ENCODE data around the gene MARK1. TPM values are rescaled to one million over a fixed set of nuclear protein-coding genes. Genes with fewer than 3 reads are reported as not detected.

The MARK1 gene
- total and polyA plus RNA-seq, 2 of the 13 experiments (the other 11 are each of a cell fraction or from before 2014, with no cell fraction given) = not detected

- TF ChIP-seq ZNF790 (CRISPR knock-in tag; IDR thresholded peaks at IDR 0.05; ENCODE audit: borderline replicate concordance) (no peak), TEF (CRISPR knock-in tag; IDR thresholded peaks at IDR 0.05) (no peak), ZNF670 (CRISPR knock-in tag; IDR thresholded peaks at IDR 0.05; ENCODE audit: borderline replicate concordance) (peak; percentile 80; the same call in 1 of the 2 replicates), NCOA2 (CRISPR knock-in tag; IDR thresholded peaks at IDR 0.05) (peak; percentile 39; the same call in 1 of the 2 replicates), GABPB1 (CRISPR knock-in tag; IDR thresholded peaks at IDR 0.05) (peak; percentile 85), ZNF441 (CRISPR knock-in tag; IDR thresholded peaks at IDR 0.05; ENCODE audit: borderline replicate concordance) (peak; percentile 89), ZNF570 (CRISPR knock-in tag; IDR thresholded peaks at IDR 0.05; ENCODE audit: borderline replicate concordance) (no peak), ZFX (CRISPR knock-in tag; IDR thresholded peaks at IDR 0.05; ENCODE audit: low read depth) (peak; percentile 84), ZNF451 (CRISPR knock-in tag; IDR thresholded peaks at IDR 0.05) (peak; percentile 60; the same call in 1 of the 2 replicates), SIX1 (CRISPR knock-in tag; IDR thresholded peaks at IDR 0.05; ENCODE audit: borderline replicate concordance) (0 out of 2 replicates have a peak, but pooled peaks have one; percentile 41), IRX3 (CRISPR knock-in tag; IDR thresholded peaks at IDR 0.05; ENCODE audit: borderline replicate concordance, low read depth) (no peak), NFE2 (CRISPR knock-in tag; IDR thresholded peaks at IDR 0.05) (no peak), ZNF513 (CRISPR knock-in tag; conservative IDR thresholded peaks at IDR 0.05) (no peak), ZFP1 (CRISPR knock-in tag; IDR thresholded peaks at IDR 0.05) (no peak), CTCF (CRISPR knock-in tag; IDR thresholded peaks at IDR 0.05) (peak; percentile 94), CC2D1A (CRISPR knock-in tag; IDR thresholded peaks at IDR 0.05) (no peak), THAP9 (CRISPR knock-in tag; IDR thresholded peaks at IDR 0.05; ENCODE audit: borderline replicate concordance) (no peak), PAWR (CRISPR knock-in tag; IDR thresholded peaks at IDR 0.05; ENCODE audit: borderline replicate concordance) (no peak), MEIS1 (CRISPR knock-in tag; IDR thresholded peaks at IDR 0.05; ENCODE audit: borderline replicate concordance) (peak; percentile 67; the same call in 1 of the 2 replicates), PREB (CRISPR knock-in tag; IDR thresholded peaks at IDR 0.05) (no peak), HDAC2 (CRISPR knock-in tag; IDR thresholded peaks at IDR 0.05) (peak; percentile 71)
These were observed 162.5 kb downstream of the MARK1 start, which contains the start of gene C1orf115 (continued) for GRCh38 chr1:220690140-220691052.
